ENCODE data around the gene BDKRB2. TPM values are rescaled to one million over a fixed set of nuclear protein-coding genes. Genes with fewer than 3 reads are reported as not detected.

Gene BDKRB2
- total RNA-seq, 1 donor from 2014 or later: 23.3 TPM

- no peaks in the 10 kb centered on the region for H3K27me3 ChIP-seq
- H3K4me1 ChIP-seq: peaks cover 38% of the 10 kb centered on the region
- intact Hi-C loops (cut with DNase I): no loop called here
- DNase-seq (ENCODE audit: extremely low spot score in 2 of 2): no peak
- H3K27ac ChIP-seq: peak overlapping the region; percentile 15
- no peak overlapping the region for H3K4me3 ChIP-seq
- H3K9me3 ChIP-seq: no peaks in the 10 kb centered on the region
- TF ChIP-seq POLR2AphosphoS5 (IDR thresholded peaks at IDR 0.05; ENCODE audit: insufficient read depth in 1 of 2, low read depth in 1 of 2): no peak
- no peaks in the 10 kb centered on the region for H3K36me3 ChIP-seq
Measured at GRCh38 chr14:96202441-96203094, 2.1 kb upstream of the BDKRB2 start.

DNA sequence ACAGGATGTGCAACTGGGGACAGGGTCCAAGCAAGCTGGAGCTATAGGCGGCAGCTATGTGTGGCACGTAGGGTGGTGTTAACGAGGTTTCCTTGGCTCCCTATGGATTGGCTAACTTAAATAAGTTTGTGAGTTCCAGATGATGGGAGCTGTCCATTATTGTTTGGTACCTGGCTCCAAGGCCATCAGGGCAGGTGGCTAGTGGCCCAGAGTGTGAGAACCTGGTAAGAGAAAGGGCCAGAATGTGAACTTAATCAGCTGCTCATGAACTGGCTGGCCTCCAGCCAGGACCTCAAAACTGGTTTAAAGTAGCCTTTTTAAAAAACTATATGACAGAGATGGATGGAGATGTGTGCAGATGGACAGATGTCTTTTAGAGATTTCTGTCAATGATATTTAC is 1.5 kb upstream of the BDKRB2 start:
- TF ChIP-seq CTCF (IDR thresholded peaks at IDR 0.05) (no peak), POLR2A (IDR thresholded peaks at IDR 0.05) (no peak), POLR2AphosphoS5 (IDR thresholded peaks at IDR 0.05; ENCODE audit: insufficient read depth in 1 of 2, low read depth in 1 of 2) (no peak)
- peaks cover 43% of the 10 kb centered on the region for H3K4me1 ChIP-seq
- H3K36me3 ChIP-seq: no peaks in the 10 kb centered on the region
- no peaks in the 10 kb centered on the region for H3K9me3 ChIP-seq
- H3K27me3 ChIP-seq: no peaks in the 10 kb centered on the region
- peak overlapping the region; percentile 95 for H3K27ac ChIP-seq
- intact Hi-C loops (cut with DNase I): no loop called here
- no peak for DNase-seq (ENCODE audit: extremely low spot score in 2 of 2)
- no peak overlapping the region for H3K4me3 ChIP-seq

DNA sequence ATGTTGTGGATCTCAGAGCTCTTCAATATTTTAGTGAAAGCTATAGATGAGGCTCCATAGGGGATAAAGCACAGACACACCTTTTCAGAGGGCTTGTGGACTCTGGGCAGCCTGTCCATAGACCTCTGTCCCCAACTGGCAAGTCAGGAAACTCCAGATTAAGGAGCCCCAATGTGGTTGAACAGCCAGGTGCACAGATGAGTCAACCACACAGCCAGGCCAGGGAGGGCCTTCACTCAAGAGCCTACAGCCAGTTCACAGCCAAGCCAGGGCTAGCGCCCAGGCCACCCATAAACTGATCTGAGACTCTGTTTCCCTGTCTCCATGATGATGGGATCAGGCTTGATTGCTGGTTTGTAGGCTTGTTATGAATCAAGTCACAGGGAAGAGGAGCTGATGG is 1.0 kb upstream of the BDKRB2 start:
- peak overlapping the region; percentile 95 for H3K27ac ChIP-seq
- no peaks in the 10 kb centered on the region for H3K36me3 ChIP-seq
- no peak for TF ChIP-seq CTCF (IDR thresholded peaks at IDR 0.05)
- TF ChIP-seq POLR2AphosphoS5 (IDR thresholded peaks at IDR 0.05; ENCODE audit: insufficient read depth in 1 of 2, low read depth in 1 of 2): no peak
- no peak for TF ChIP-seq POLR2A (IDR thresholded peaks at IDR 0.05)
- no peak for DNase-seq (ENCODE audit: extremely low spot score in 2 of 2)
- H3K9me3 ChIP-seq: no peaks in the 10 kb centered on the region
- no peaks in the 10 kb centered on the region for H3K27me3 ChIP-seq
- peak overlapping the region in 1 of 2 donors; percentile 74 for H3K4me3 ChIP-seq
- intact Hi-C loops (cut with DNase I): no loop called here
- H3K4me1 ChIP-seq: peaks cover 49% of the 10 kb centered on the region

DNA sequence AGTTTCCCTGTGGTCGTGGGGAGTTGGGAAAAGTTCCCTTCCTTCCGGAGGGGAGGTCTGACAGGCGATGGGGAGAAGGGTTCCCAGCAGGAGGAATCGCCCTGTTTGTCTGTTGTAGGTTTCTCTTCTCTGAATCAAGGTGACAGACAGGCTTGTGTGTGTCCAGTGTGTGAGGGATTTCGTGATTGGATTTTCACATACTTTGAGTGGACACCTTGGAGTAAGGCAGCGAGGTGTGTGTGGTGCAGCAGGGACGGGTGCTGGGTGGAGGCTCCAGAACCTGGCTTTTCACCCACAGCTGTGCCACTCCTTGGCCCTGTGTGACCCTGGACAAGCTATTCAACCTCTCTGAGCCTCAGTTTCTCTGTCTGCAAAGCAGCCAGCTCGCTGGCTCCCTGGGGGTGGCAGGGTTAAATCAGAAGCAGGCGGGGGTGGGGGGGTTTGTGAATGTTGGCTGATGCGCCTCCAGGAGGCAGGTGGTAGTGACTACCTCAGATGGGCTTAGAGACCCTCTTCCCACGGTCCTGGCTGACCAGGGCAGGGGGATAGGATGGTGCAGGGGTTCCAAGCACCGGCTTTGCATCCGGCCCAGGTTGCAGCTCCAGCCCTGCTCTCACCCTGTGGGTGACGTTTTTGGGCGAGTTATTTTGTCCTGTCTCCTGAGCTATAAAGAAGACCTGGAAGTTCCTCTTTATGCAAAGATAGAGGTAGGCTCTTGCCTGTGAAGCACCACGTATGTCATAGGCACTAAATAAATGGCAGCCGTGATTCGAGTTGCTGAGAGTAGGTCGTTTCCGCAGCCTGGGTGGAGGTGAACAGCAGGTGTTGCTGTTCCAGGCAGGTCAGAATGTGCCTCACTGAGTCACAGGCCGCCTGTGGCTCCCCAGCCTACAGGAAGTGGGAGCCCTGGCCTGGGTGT is 679 bp downstream of the BDKRB2 start:
- intact Hi-C loops (cut with DNase I): no loop called here
- Histone ChIP-seq H3K9me3 (no peaks in the 10 kb centered on the region), H3K4me1 (peaks cover 60% of the 10 kb centered on the region), H3K36me3 (no peaks in the 10 kb centered on the region), H3K4me3 (peak overlapping the region; percentile 50 to 74), H3K27ac (peak overlapping the region; percentile 95), H3K27me3 (no peaks in the 10 kb centered on the region)
- TF ChIP-seq CTCF (IDR thresholded peaks at IDR 0.05): no peak
- peak in 1 of 2 donors; percentile 41 for TF ChIP-seq POLR2AphosphoS5 (IDR thresholded peaks at IDR 0.05; ENCODE audit: insufficient read depth in 1 of 2, low read depth in 1 of 2)
- DNase-seq (ENCODE audit: extremely low spot score in 2 of 2): no peak

DNA sequence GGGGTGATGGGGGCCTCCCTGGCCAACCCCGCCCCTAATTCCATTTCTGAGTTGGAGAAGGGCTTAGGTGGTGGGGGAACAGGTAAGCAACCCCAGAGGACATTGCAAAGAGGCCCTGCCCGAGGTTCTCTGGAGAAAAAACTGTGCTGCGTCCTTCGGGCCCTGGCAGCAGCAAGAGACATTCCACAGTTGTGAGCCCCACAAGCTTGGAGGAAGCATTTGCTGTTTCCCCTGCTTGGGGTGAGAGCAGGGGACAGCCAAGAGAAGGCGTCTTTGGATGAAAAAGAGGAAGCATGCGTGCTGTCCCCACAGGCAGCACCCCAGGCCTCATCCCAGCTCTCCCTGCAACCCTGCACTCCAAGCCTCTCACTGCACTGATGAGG is 1.3 kb downstream of the BDKRB2 start:
- TF ChIP-seq POLR2AphosphoS5 (IDR thresholded peaks at IDR 0.05; ENCODE audit: insufficient read depth in 1 of 2, low read depth in 1 of 2) (peak in 1 of 2 donors; percentile 10), POLR2A (IDR thresholded peaks at IDR 0.05) (no peak), CTCF (IDR thresholded peaks at IDR 0.05) (no peak)
- peak overlapping the region; percentile 50 to 74 for H3K4me3 ChIP-seq
- DNase-seq (ENCODE audit: extremely low spot score in 2 of 2): no peak
- peak overlapping the region; percentile 95 for H3K27ac ChIP-seq
- no peaks in the 10 kb centered on the region for H3K9me3 ChIP-seq
- H3K4me1 ChIP-seq: peaks cover 60% of the 10 kb centered on the region
- H3K36me3 ChIP-seq: peaks cover 0 to 4% of the 10 kb centered on the region in 2 donors
- no peaks in the 10 kb centered on the region for H3K27me3 ChIP-seq
- intact Hi-C loops (cut with DNase I): no loop called here

Data from vagina (tissue), 2 donors.